HG03521 (cell line): Measurements from ENCODE around the gene RPS19BP1.

Source experiments
- ATAC-seq: cut with Tn5 transposase; IDR thresholded peaks from one replicate; pipeline ENCODE4 v1.9.1; 2021; ENCODE audit warnings: mild to moderate bottlenecking, moderate library complexity; ENCODE audit not compliant: unreplicated experiment

Gene RPS19BP1

GRCh38 chr22:39490966-39491680, 41.4 kb downstream of the RPS19BP1 start:
- no peak for ATAC-seq

DNA sequence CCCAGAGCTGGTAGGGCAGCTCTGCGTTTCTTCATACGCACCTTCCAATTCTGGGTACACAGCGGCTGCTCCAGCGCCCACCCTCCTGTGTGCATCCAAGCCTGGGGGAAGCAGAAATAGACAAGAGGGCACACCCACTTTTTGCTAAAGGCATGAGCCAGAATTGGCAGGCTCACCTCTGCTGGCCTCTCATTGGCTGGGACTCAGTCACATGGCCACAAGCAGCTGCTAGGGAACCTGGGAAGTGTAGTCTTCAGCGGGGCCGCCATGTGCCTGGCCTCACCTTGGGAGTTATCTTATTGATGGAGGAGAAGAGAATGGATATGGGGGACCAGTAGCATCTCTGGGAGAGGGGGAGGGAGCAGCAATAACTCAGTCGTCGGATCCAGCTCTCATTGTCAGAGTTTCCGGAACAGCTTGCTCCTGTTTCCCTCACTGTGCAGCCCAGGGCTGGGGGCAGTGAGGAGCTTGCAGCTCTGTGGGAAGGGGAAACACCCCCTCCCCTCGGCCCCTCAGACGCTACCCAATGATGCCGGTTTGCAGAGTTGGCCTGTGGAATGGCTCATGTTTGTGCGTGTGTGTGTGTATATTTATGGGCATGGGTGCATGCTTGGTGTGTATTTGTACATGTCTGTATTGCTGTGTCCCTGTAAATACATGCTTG, 42.3 kb downstream of the RPS19BP1 start:
- peak; percentile 85 for ATAC-seq

GRCh38 chr22:39489094-39490068, 43.2 kb downstream of the RPS19BP1 start:
- ATAC-seq = no peak

DNA sequence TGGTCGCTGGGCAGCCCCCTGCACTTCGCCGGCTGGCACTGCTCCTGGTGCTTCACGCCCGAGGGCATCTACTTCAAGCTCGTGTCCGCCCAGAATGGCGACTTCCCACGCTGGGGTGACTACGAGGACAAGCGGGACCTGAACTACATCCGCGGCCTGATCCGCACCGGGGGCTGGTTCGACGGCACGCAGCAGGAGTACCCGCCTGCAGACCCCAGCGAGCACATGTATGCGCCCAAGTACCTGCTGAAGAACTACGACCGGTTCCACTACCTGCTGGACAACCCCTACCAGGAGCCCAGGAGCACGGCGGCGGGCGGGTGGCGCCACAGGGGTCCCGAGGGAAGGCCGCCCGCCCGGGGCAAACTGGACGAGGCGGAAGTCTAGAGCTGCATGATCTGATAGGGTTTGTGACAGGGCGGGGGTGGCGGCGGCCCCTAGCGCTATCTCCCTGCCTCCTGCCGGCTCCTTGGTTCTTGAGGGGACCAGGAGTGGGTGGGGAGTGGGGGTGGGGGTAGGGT, 43.9 kb downstream of the RPS19BP1 start:
- no peak for ATAC-seq

DNA sequence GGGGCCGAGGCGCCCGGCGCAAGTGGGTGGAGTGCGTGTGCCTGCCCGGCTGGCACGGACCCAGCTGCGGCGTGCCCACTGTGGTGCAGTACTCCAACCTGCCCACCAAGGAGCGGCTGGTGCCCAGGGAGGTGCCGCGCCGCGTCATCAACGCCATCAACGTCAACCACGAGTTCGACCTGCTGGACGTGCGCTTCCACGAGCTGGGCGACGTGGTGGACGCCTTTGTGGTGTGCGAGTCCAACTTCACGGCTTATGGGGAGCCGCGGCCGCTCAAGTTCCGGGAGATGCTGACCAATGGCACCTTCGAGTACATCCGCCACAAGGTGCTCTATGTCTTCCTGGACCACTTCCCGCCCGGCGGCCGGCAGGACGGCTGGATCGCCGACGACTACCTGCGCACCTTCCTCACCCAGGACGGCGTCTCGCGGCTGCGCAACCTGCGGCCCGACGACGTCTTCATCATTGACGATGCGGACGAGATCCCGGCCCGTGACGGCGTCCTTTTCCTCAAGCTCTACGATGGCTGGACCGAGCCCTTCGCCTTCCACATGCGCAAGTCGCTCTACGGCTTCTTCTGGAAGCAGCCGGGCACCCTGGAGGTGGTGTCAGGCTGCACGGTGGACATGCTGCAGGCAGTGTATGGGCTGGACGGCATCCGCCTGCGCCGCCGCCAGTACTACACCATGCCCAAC, 44.6 kb downstream of the RPS19BP1 start:
- no peak for ATAC-seq

DNA sequence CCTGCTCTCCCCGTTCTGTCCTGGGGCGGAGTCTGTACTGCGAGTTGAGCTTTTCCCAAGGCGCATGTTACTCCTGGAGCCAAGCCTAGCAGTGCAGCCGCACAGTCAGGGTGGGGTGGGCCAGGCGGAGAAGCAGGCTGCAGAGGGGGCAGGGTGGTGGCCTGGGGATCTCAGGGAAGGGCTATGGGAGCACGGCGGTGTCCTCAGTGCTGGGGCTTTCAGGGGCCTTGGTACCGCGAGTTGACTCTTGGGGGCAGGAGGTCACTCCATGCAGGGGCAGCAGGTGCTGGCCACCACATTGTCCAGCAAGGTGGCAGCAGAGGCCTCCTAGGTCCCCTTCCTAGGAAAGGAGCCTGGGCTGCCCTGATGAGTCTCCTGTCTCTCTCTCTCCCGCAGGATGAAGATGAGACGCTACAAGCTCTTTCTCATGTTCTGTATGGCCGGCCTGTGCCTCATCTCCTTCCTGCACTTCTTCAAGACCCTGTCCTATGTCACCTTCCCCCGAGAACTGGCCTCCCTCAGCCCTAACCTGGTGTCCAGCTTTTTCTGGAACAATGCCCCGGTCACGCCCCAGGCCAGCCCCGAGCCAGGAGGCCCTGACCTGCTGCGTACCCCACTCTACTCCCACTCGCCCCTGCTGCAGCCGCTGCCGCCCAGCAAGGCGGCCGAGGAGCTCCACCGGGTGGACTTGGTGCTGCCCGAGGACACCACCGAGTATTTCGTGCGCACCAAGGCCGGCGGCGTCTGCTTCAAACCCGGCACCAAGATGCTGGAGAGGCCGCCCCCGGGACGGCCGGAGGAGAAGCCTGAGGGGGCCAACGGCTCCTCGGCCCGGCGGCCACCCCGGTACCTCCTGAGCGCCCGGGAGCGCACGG, 45.4 kb downstream of the RPS19BP1 start:
- ATAC-seq = no peak

- no peak for ATAC-seq
These were observed 49.8 kb downstream of the RPS19BP1 start for GRCh38 chr22:39482768-39483167.

GRCh38 chr22:39481595-39481994, 51.0 kb downstream of the RPS19BP1 start:
- ATAC-seq = no peak

DNA sequence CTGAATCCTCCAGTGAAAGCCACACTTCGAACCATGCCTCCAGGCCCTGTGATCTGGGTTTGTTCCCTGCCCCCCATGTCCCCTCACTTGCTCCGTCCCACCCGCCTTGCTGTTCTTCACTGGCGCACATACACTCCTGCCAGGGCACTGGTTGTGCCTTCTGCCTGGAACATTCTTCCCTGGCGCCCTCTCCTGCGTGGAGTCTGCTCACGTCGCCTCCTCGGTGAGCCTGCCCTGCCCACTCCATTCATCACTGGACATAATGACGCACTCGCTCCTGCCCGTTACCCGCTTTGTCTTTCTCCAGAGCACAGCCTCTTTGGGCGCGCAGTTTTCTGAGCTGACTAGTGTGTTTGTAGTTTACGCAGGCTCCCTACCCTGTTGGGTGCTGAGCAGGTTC, 51.5 kb downstream of the RPS19BP1 start:
- ATAC-seq = no peak

- ATAC-seq = no peak
These were observed 52.0 kb downstream of the RPS19BP1 start for GRCh38 chr22:39480557-39480956.

DNA sequence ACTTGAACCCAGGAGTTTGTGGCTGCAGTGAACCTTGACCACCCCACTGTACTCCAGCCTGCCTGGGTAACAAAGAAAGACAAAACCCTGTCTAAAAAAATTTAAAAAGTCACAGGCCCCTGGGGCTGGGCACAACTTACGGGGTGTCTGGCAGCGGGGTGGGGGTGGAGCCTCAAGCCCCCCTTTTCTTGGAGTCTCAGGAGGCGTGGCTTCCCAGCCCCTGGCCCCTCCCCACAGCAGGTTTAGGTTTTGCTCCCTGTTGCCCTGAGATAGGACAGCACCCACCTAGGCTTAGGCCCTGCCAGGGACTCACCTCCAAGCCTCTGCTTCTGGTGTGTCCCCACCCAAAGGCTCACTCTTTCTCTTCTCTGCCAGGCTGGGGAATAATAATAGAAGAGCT, 53.3 kb downstream of the RPS19BP1 start:
- ATAC-seq = no peak
